GM23338 (cell line): ENCODE results near the gene SLC36A2. TPM values are rescaled to one million over a fixed set of nuclear protein-coding genes. Genes with fewer than 3 reads are reported as not detected.

ENCODE experiments used
- ATAC-seq: fragments of 200-7000 bp; cut with Tn5 transposase; 3 replicates; pipeline ENCODE4 v1.9.1; 2020
- DNase-seq: peaks from one replicate; pipeline ENCODE4 v3.0.0-alpha.2; 2015; ENCODE audit warnings: low spot score
- H2AFZ ChIP-seq: fragments of 200-600 bp; sonication (generic); 2 replicates; pipeline ENCODE4 v1.8.0; 2016; ENCODE audit warnings: antibody characterized with exemption, mild to moderate bottlenecking, moderate library complexity
- H3F3A ChIP-seq: fragments of 200-600 bp; sonication (generic); replicated peaks from 2 replicates; pipeline ENCODE4 v1.8.0; 2017; ENCODE audit warnings: antibody characterized with exemption, mixed run types, low read depth
- H3K27ac ChIP-seq: fragments of 200-600 bp; sonication (generic); 2 replicates; pipeline ENCODE4 v1.6.1; 2016; ENCODE audit warnings: low read depth
- H3K27me3 ChIP-seq: fragments of 200-600 bp; sonication (generic); 2 replicates; pipeline ENCODE4 v1.8.0; 2016; ENCODE audit warnings: mild to moderate bottlenecking, mixed run types, moderate library complexity; ENCODE audit not compliant: insufficient read depth
- H3K36me3 ChIP-seq: fragments of 200-600 bp; sonication (generic); 2 replicates; pipeline ENCODE4 v1.8.0; 2016; ENCODE audit warnings: mild to moderate bottlenecking; ENCODE audit not compliant: insufficient read depth
- H3K4me1 ChIP-seq: fragments of 200-600 bp; sonication (generic); 2 replicates; pipeline ENCODE4 v1.8.0; 2016; ENCODE audit warnings: mild to moderate bottlenecking, moderate library complexity; ENCODE audit not compliant: insufficient read depth
- H3K4me2 ChIP-seq: fragments of 200-600 bp; sonication (generic); 2 replicates; pipeline ENCODE4 v1.7.1; 2017; ENCODE audit warnings: mixed run types
- H3K4me3 ChIP-seq: fragments of 200-600 bp; sonication (generic); 2 replicates; pipeline ENCODE4 v1.6.1; 2016; ENCODE audit warnings: mixed run types
- H3K79me2 ChIP-seq: fragments of 200-600 bp; sonication (generic); replicated peaks from 2 replicates; pipeline ENCODE4 v1.8.0; 2017; ENCODE audit warnings: mild to moderate bottlenecking; ENCODE audit not compliant: insufficient read depth
- H3K9me2 ChIP-seq: fragments of 200-600 bp; sonication (generic); 2 replicates; pipeline ENCODE4 v1.8.0; 2017; ENCODE audit not compliant: insufficient read depth
- H4K20me1 ChIP-seq: fragments of 200-600 bp; sonication (generic); replicated peaks from 2 replicates; pipeline ENCODE4 v1.8.0; 2017; ENCODE audit warnings: mild to moderate bottlenecking; ENCODE audit not compliant: insufficient read depth
- H3K27ac Mint-ChIP-seq: 2 replicates; pipeline ENCODE4 v1.8.0; 2020; ENCODE audit warnings: inconsistent platforms, mild to moderate bottlenecking, moderate library complexity, mixed read lengths
- H3K27me3 Mint-ChIP-seq: 3 replicates; pipeline ENCODE4 v1.8.0; 2022; ENCODE audit warnings: low read depth, mild to moderate bottlenecking, moderate library complexity, mixed read lengths, inconsistent platforms; ENCODE audit not compliant: insufficient read depth, poor library complexity
- H3K36me3 Mint-ChIP-seq: 3 replicates; pipeline ENCODE4 v1.8.0; 2021; ENCODE audit warnings: low read depth, mild to moderate bottlenecking, inconsistent platforms, moderate library complexity, mixed read lengths
- H3K4me1 Mint-ChIP-seq: 3 replicates; pipeline ENCODE4 v1.8.0; 2020; ENCODE audit warnings: mild to moderate bottlenecking, inconsistent platforms, mixed read lengths
- H3K4me3 Mint-ChIP-seq: 3 replicates; pipeline ENCODE4 v1.8.0; 2021; ENCODE audit warnings: moderate library complexity, mild to moderate bottlenecking, inconsistent platforms, mixed read lengths
- H3K9me3 Mint-ChIP-seq: 3 replicates; pipeline ENCODE4 v1.8.0; 2020; ENCODE audit warnings: moderate library complexity, mild to moderate bottlenecking, inconsistent platforms, mixed read lengths
- CREB1 ChIP-seq: fragments of 250-450 bp; sonication (Bioruptor Pico); IDR thresholded peaks from 2 replicates; pipeline ENCODE4 v1.5.0; 2020; ENCODE audit warnings: low read depth, mild to moderate bottlenecking, moderate library complexity
- EZH2 ChIP-seq: fragments of 200-600 bp; sonication (generic); IDR thresholded peaks from one replicate; pipeline ENCODE4 v1.8.0; 2017; ENCODE audit warnings: antibody characterized with exemption, mild to moderate bottlenecking, low read depth; ENCODE audit not compliant: unreplicated experiment
- EZH2phosphoT487 ChIP-seq: fragments of 200-600 bp; sonication (generic); IDR thresholded peaks from one replicate; pipeline ENCODE4 v1.8.1; 2018; ENCODE audit warnings: antibody characterized with exemption; ENCODE audit not compliant: unreplicated experiment
- JUNB ChIP-seq: IDR thresholded peaks from one replicate; pipeline ENCODE4 v1.6.1; 2016; ENCODE audit warnings: antibody characterized with exemption; ENCODE audit not compliant: unreplicated experiment
- NANOG ChIP-seq: IDR thresholded peaks from 2 replicates; pipeline ENCODE4 v1.6.1; 2016; ENCODE audit warnings: antibody characterized with exemption, borderline replicate concordance
- POLR2AphosphoS5 ChIP-seq: IDR thresholded peaks from 2 replicates; pipeline ENCODE4 v1.6.1; 2016; ENCODE audit warnings: antibody characterized with exemption, low read depth
- STAT1 ChIP-seq: IDR thresholded peaks from one replicate; pipeline ENCODE4 v1.6.1; 2016; ENCODE audit warnings: antibody characterized with exemption; ENCODE audit not compliant: unreplicated experiment
- ZNF114 ChIP-seq: fragments of 250-450 bp; sonication (Bioruptor Pico); IDR thresholded peaks from 2 replicates; pipeline ENCODE4 v1.5.0; 2020; ENCODE audit warnings: mild to moderate bottlenecking, moderate library complexity
- ZNF331 ChIP-seq: fragments of 250-450 bp; sonication (Bioruptor Pico); IDR thresholded peaks from 2 replicates; pipeline ENCODE4 v1.5.0; 2020; ENCODE audit warnings: low read depth, mild to moderate bottlenecking, moderate library complexity
- polyA plus RNA-seq: library from polyadenylated mRNA; unstranded; fragments of >200 nt; fragmentation: Nextera tagmentation; extraction: Ambion mirVana; gene quantifications from 2 replicates; pipeline ENCODE4 v1.2.1, GENCODE V29; 2016
- total RNA-seq: library from RNA; depleted of rRNA; stranded (reverse); fragments of >200 nt; shearing (Covaris generic); gene quantifications from 2 replicates; pipeline ENCODE4 v1.2.3, GENCODE V29; 2014
- TF ChIP-seq, protein P1 (sequence below): IDR thresholded peaks from one replicate; pipeline ENCODE4 v1.6.1; 2018; ENCODE audit warnings: antibody characterized with exemption; ENCODE audit not compliant: unreplicated experiment
- TF ChIP-seq, protein P2 (sequence below): IDR thresholded peaks from 2 replicates; pipeline ENCODE4 v1.6.1; 2016; ENCODE audit warnings: antibody characterized with exemption
- TF ChIP-seq, protein P3 (sequence below), 2 experiments: fragments of 200-600 bp in 1 of 2; sonication (generic) in 1 of 2; conservative IDR thresholded peaks; 2 replicates each; pipeline versions ENCODE4 v1.5.1 to v1.6.1; 2016 to 2017; ENCODE audit warnings: antibody characterized with exemption in 2 of 2, low read depth in 2 of 2, mild to moderate bottlenecking in 2 of 2, moderate library complexity in 1 of 2

SLC36A2 gene
- total and polyA plus RNA-seq, 2 experiments from 2014 or later = 0.08 TPM; not detected in 1

GRCh38 chr5:151345187-151345807 lies 2.1 kb downstream of the SLC36A2 start (continued):
- TF ChIP-seq, protein P1, sequence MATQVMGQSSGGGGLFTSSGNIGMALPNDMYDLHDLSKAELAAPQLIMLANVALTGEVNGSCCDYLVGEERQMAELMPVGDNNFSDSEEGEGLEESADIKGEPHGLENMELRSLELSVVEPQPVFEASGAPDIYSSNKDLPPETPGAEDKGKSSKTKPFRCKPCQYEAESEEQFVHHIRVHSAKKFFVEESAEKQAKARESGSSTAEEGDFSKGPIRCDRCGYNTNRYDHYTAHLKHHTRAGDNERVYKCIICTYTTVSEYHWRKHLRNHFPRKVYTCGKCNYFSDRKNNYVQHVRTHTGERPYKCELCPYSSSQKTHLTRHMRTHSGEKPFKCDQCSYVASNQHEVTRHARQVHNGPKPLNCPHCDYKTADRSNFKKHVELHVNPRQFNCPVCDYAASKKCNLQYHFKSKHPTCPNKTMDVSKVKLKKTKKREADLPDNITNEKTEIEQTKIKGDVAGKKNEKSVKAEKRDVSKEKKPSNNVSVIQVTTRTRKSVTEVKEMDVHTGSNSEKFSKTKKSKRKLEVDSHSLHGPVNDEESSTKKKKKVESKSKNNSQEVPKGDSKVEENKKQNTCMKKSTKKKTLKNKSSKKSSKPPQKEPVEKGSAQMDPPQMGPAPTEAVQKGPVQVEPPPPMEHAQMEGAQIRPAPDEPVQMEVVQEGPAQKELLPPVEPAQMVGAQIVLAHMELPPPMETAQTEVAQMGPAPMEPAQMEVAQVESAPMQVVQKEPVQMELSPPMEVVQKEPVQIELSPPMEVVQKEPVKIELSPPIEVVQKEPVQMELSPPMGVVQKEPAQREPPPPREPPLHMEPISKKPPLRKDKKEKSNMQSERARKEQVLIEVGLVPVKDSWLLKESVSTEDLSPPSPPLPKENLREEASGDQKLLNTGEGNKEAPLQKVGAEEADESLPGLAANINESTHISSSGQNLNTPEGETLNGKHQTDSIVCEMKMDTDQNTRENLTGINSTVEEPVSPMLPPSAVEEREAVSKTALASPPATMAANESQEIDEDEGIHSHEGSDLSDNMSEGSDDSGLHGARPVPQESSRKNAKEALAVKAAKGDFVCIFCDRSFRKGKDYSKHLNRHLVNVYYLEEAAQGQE = no peak
- TF ChIP-seq ZNF331 (CRISPR knock-in tag) (no peak), EZH2 (no peak)

DNA sequence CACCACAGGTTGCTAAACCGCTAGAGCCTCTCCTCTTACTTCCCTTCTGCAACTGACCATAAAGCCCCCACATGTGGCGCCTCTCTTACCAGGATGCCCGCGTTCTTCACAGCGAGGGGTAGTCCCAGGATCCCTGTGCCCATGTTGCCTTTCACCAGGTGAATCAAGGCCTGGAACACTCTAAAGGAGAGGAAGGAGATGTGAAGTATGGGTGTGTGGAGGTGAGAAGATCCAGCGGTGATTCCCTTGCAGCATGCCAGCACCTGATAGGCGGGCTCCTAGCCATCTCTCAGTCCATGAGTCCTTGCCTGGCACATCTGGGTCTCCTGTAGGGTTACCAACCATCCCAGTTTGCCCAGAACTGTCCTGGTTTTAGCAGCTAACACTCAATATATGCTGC lies 3.3 kb downstream of the SLC36A2 start:
- 0 out of 2 replicates have a peak, but pooled peaks cover 4% of the 10 kb centered on the region for H3K9me2 ChIP-seq
- ATAC-seq (no peak), DNase-seq (no peak)
- Mint-ChIP-seq H3K27me3 (peaks cover 6% of the 10 kb centered on the region), H3K27ac (no peak overlapping the region), H3K9me3 (no peaks in the 10 kb centered on the region), H3K4me3 (no peak overlapping the region), H3K36me3 (no peaks in the 10 kb centered on the region), H3K4me1 (peaks cover 37% of the 10 kb centered on the region)
- peaks cover 22% of the 10 kb centered on the region for H3K4me1 ChIP-seq
- H3F3A ChIP-seq = no peaks in the 10 kb centered on the region
- no peaks in the 10 kb centered on the region for H3K79me2 ChIP-seq
- H3K27me3 ChIP-seq = no peaks in the 10 kb centered on the region
- H3K27ac ChIP-seq = no peak overlapping the region
- no peak overlapping the region for H3K4me2 ChIP-seq
- H3K4me3 ChIP-seq = no peak overlapping the region
- H3K36me3 ChIP-seq = no peaks in the 10 kb centered on the region
- no peaks in the 10 kb centered on the region for H4K20me1 ChIP-seq
- H2AFZ ChIP-seq = no peak overlapping the region
- no peak for TF ChIP-seq EZH2
- TF ChIP-seq ZNF331 (CRISPR knock-in tag) = no peak
- TF ChIP-seq CREB1 (CRISPR knock-in tag) = no peak
- TF ChIP-seq STAT1 = no peak
- TF ChIP-seq EZH2phosphoT487 = no peak
- TF ChIP-seq NANOG = no peak
- TF ChIP-seq, protein P2, sequence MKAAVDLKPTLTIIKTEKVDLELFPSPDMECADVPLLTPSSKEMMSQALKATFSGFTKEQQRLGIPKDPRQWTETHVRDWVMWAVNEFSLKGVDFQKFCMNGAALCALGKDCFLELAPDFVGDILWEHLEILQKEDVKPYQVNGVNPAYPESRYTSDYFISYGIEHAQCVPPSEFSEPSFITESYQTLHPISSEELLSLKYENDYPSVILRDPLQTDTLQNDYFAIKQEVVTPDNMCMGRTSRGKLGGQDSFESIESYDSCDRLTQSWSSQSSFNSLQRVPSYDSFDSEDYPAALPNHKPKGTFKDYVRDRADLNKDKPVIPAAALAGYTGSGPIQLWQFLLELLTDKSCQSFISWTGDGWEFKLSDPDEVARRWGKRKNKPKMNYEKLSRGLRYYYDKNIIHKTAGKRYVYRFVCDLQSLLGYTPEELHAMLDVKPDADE = no peak
- no peak for TF ChIP-seq JUNB
- no peak for TF ChIP-seq POLR2AphosphoS5
- TF ChIP-seq ZNF114 (CRISPR knock-in tag) = no peak
- TF ChIP-seq, protein P1 = no peak
- TF ChIP-seq, protein P3, sequence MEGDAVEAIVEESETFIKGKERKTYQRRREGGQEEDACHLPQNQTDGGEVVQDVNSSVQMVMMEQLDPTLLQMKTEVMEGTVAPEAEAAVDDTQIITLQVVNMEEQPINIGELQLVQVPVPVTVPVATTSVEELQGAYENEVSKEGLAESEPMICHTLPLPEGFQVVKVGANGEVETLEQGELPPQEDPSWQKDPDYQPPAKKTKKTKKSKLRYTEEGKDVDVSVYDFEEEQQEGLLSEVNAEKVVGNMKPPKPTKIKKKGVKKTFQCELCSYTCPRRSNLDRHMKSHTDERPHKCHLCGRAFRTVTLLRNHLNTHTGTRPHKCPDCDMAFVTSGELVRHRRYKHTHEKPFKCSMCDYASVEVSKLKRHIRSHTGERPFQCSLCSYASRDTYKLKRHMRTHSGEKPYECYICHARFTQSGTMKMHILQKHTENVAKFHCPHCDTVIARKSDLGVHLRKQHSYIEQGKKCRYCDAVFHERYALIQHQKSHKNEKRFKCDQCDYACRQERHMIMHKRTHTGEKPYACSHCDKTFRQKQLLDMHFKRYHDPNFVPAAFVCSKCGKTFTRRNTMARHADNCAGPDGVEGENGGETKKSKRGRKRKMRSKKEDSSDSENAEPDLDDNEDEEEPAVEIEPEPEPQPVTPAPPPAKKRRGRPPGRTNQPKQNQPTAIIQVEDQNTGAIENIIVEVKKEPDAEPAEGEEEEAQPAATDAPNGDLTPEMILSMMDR (conservative IDR thresholded peaks at IDR 0.05; ENCODE audit: low read depth in 2 of 2) = no peak
